Left renal cortex interstitium (tissue), 4 donors: ENCODE results near the gene CBL. TPM values are rescaled to one million over a fixed set of nuclear protein-coding genes. Genes with fewer than 3 reads are reported as not detected.
"Not testable (repeated sequence)": the region's sequence is repeated elsewhere in the genome, so short reads cannot be mapped to it uniquely, and the experiment has no call there.

Experiments
- DNase-seq, 4 donors: peaks; one replicate each; pipeline ENCODE4 v3.0.0-alpha.2; 2013; ENCODE audit warnings: low read depth in 4 of 4, low spot score in 2 of 4, missing footprints in 1 of 4
- polyA plus RNA-seq, 4 donors: library from polyadenylated mRNA; unstranded; fragments of 120-200 nt; gene quantifications; one replicate each; pipeline ENCODE4 v1.2.1, GENCODE V29; 2013; ENCODE audit not compliant: insufficient read length in 4 of 4

Gene CBL
- 10 to 100 TPM; 16.1 to 20.9 (median 18.6) TPM for polyA plus RNA-seq

GRCh38 chr11:119205574-119206510 lies at the start of gene CBL:
TSS of gene CBL (plus strand) at chr11:119206339. CDS start at chr11:119206418, 79 bp downstream.
- DNase-seq, result peak; percentile 87 to 90 (median 88)

GRCh38 chr11:119156496-119156895 lies 49.6 kb upstream of the CBL start:
- no peak for DNase-seq

- DNase-seq, result no peak
These were observed 49.1 kb upstream of the CBL start for GRCh38 chr11:119157063-119157462.

GRCh38 chr11:119158467-119158866 lies 47.7 kb upstream of the CBL start:
- DNase-seq, result no peak

- DNase-seq, result no peak
These were observed 46.0 kb upstream of the CBL start for GRCh38 chr11:119160151-119160550.

- DNase-seq, result no peak
These were observed 44.3 kb upstream of the CBL start for GRCh38 chr11:119161871-119162270.

GRCh38 chr11:119166368-119167076 lies 39.6 kb upstream of the CBL start:
- peak in 1 of 4 donors; percentile 37 for DNase-seq

- not testable (repeated sequence) for DNase-seq
These were observed 39.1 kb upstream of the CBL start for GRCh38 chr11:119167077-119167458.

- no peak for DNase-seq
These were observed 38.2 kb upstream of the CBL start for GRCh38 chr11:119167933-119168332.

- peak in 3 of 4 donors; percentile 54 to 65 (median 63) for DNase-seq
These were observed 37.5 kb upstream of the CBL start, which contains the start of gene NLRX1 for GRCh38 chr11:119168471-119169281. TSS of gene NLRX1 (plus strand) at chr11:119168725. CDS start at chr11:119171404, 2,679 bp downstream.

GRCh38 chr11:119169282-119169719 lies 36.8 kb upstream of the CBL start:
- DNase-seq, result no peak

GRCh38 chr11:119172513-119172912 lies 33.6 kb upstream of the CBL start:
- no peak for DNase-seq

GRCh38 chr11:119173453-119173852 lies 32.7 kb upstream of the CBL start:
- no peak for DNase-seq

- DNase-seq, result no peak
These were observed 30.6 kb upstream of the CBL start for GRCh38 chr11:119175493-119176077.

GRCh38 chr11:119178166-119178680 lies 27.9 kb upstream of the CBL start:
- DNase-seq, result no peak

GRCh38 chr11:119179342-119179741 lies 26.8 kb upstream of the CBL start:
- no peak for DNase-seq

- DNase-seq, result no peak
These were observed 26.2 kb upstream of the CBL start for GRCh38 chr11:119179983-119180382.

GRCh38 chr11:119180729-119181676 lies 25.1 kb upstream of the CBL start:
- no peak for DNase-seq
